ENCODE measurements around the gene GFPT1.
"Not testable (repeated sequence)": the region's sequence is repeated elsewhere in the genome, so short reads cannot be mapped to it uniquely, and the experiment has no call there.

Gene GFPT1

DNA sequence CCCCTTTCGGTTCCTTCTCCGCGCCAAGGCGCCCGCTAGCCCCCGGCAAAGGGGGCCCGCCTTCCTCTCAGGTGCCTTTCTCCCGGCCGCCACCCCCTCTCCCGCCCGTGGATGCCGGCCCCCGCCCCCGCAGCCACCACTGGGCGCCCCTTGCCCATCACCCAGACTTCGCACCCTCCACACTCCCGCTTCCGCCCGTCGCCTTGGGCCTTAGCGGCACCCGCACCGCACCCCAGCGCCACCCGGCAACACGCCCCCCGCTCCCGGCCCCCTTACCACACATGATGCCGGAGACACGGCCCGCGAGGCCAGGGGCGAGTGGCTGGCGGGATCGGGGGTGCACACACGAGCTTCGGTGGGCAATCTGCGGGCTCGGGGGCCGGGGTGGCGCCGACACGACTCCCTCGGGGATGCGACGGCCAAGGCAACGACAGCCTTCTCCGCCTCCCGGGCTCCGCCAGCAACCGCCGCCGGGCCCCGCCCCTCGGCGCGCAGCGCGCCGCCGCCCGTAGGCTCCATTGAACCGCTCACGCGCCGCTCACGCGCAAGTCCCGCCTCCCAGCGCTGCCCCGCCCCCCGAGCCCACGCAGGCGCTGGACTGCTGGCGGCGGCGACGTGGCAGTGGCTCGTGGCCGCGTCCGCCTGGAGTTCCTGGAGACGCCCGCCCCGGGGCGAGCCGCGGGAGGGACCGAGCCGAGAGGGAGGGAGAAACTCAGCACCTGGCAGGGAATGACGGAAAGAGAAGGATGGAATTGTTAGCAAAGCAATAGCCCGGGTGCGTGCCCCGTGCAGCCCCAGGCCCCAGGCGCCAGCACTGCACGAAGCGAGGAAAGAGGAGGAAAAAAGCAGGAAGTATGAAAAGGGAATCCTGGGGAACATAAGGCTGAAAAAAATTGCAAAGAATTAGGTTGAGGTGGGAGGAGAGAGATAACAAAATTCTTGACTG, at the start of gene GFPT1:
Gene GFPT1, minus strand, starts transcription at position 439 of the 946 bp plus-strand sequence. Its CDS starts 156 bp downstream, at position 283.
- peak; percentile 46 for DNase-seq

DNA sequence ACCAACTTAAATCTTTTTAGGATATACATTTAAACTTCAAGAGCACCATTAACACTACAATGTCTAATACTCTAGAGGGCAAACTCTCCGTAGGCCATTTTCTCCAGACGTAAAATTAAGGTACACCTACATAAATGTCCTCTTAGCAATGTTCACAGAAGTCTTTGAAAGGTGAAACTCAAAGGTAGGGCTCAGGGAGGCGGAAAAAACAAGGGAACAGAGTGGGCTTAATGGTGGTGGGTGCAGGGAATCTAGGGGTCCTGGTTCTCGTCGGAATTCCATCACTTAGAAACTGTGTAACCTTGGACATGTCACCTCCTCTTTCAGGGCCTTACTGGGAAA, 49.5 kb upstream of the GFPT1 start:
- DNase-seq: no peak

DNA sequence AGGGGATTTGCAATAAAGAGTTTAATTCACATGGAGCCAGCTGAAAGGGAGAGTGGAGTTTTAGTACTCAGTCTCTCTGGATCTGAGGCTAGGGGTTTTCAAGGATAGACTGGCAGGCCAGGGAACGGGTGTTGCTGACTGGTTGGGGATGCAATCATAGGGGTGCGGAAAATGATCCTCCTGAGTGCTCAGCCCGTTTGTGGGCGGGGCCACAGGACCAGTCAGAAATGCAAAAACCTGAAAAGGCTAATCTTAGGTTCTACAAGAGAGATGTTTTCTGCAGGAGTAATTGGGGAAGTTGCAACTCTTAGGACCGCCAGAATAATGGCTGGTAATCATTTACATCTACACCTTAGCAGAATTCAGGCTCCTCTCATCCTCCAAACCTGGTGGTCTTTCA, 47.7 kb upstream of the GFPT1 start:
- DNase-seq: no peak

DNA sequence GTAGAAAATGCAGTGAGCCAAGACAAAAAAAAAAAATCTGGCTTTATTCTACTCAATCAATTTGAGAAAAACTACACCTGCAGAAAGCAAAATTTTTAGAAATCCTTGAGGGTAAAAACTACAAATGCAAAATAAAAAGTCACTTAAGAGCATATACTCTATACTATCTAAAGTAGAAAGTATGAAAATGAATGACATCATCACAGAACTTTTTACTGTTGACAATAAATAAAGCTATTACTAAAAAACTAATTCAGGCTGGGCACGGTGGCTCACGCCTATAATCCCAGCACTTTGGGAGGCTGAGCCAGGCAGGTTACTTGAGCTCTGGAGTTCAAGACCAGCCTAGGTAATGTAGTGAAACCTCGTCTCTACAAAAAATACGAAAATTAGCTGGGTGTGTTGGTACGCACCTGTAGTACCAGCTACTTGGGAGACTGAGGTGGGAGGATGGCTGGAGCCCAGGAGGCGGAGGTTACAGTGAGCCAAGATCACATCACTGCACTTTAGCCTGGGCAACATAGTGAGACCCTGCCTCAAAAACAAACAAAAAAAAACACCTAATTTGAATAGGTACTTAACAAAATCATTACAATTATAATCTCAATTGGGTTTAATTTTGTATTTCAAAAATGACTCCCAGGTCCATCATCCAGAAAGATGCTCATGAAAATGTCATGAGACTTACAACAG, 42.6 kb upstream of the GFPT1 start:
- DNase-seq: no peak

DNA sequence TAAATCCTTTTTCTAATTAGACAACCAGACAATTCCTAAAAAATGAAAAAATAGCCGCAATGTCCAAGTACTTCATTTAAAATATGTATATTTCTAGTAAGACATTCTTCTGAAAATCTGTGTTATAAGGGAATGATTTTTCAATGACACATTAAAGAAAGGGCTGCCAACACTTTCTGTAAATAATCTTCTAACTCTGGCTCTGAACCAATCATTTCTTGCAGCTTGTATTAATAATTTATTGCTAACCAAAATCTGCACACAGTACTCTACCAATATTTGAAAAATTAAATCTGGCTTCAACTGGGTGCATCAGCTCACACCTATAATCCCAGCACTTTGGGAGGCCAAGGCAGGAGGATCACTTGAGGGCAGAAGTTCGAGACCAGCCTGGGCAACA, 42.0 kb upstream of the GFPT1 start:
- DNase-seq: no peak

DNA sequence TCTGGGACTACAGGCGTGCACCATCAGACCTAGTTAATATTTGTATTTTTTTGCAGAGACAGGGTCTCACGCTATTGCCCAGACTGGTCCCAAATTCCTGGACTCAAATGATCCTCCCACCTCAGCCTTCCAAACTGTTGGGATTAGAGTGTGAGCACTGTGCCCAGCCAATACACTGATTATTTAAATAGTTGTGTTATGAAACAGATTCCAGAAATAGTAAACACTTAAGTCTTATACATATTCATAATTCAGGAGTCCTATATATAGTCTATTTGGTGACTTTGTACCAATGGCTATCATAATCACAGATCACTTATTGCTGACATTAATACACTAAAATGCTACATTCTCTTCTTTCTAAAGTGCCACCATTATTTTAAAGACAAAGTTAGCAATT, 37.4 kb upstream of the GFPT1 start:
- no peak for DNase-seq

DNA sequence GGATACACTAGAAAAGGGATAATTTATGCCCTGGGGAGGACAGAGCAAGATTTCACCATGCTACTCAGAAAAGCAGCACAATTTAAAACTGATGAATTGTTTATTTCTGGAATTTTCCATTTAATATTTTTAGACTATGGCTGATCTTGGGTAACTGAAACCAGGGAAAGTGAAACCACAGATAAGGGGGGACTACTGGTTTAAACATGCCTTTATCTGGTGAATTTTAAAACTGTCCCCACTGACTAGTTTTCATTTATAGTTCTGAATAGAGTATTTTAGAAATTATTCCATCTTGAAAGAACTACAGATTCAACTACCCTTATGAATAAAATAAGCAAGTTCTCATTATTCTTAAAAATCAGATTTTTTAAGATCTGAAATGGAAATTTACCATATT, 35.2 kb upstream of the GFPT1 start:
- no peak for DNase-seq

DNA sequence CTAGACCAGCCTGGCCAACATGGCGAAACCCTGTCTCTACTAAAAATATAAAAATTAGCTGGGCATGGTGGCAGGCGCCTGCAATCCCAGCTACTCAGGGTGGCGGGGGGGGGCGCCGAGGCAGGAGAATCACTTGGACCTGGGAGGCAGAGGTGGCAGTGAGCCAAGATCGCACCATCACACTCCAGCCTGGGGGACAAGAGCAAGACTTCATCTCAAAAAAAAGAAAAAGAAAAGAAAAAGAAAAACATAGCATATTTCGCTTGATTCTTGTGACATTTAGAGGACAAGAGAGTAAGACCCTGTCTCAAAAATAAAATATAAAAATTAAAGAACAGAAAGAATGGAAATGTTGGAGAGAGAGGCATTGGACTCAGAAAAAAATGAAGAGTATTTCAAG, 32.1 kb upstream of the GFPT1 start:
- not testable (repeated sequence) for DNase-seq

DNA sequence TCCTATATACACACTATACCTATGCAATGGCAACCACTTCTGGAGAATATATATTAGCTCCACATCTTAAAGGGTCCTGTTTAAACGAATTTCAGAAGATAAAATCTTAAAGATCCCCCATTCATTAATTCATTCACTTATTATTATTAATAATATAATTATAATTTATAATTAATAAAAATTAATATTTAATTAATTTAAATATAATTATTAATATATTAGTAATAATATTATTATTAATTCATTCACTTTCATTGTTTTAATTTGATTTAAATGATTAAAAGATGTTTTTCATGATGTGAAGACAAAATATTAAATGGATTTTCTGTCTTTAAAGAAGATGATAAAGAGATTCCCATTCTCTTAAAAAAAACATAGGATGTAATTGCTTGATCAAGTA, 29.1 kb upstream of the GFPT1 start:
- no peak for DNase-seq

DNA sequence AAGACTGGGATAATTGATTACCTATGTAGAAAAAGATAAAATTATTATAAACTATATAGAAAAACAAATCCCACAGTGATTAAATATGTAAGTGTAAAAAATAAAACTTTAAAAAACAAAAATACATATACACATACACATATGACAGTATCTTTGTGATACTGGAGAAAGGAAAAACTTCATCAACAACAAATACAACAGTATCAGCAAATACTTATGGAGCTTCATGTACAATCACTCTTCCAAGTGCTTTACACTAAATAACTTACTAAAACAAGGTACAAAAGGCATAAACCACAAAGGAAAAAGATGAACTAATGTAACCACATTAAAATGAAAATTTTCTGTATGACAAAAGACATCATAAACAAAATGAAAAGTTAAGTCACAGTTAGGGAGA, 24.1 kb upstream of the GFPT1 start:
- DNase-seq: no peak

DNA sequence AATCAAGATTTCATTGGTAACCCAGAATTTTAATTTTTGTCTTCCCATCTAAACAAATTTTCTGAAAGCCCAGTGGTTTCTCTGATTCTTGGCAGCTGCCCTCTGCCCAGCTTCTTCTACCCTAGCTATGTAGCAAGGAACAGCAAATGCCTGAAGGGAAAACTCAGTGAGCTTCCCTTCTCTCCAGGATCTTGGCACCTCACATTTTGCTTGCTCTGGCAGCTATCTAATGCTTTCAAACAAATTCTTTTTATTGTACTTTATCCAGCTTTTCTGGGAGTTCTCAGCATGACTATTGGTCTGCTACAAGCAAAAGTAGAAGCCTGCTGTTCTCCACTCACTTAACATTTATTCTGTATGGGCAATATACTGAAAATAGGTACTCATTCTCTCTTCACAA, 18.3 kb upstream of the GFPT1 start:
- DNase-seq: no peak

DNA sequence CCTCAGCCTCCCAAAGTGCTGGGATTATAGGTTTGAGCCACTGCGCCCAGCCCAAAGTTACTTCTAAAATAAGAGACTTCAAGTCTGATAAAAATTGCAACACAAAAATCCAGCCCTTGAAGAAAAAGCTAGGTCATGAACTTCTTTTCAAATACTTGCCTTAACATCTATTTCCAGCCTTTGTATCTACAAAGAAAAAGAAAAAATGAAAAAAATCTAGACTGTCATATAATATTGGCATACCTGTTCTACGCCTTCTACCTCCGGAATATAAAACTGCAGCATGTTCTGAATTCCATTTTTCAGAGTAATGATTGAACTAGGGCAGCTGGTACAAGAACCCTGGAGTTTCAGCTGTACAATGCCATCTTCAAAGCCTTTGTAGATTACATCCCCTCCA, 13.1 kb upstream of the GFPT1 start:
- DNase-seq: no peak

DNA sequence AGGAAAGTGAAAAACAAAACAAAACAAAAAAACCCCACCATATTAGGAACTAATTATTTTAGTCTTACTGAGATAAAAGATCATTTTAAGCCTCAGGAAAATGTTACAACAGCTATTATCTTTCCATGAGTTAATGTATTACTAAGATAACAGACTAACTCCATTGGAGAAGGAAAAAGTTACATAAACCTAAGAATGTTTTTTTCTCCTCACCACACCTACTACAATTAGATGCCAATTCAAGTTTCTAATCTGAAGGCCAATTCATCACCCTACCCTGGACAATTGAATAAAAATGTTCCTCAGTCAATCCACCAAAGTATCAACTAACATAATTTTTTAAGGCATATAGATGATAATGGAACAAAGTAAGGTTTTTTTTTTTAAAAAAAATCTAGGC, 10.2 kb upstream of the GFPT1 start:
- no peak for DNase-seq

DNA sequence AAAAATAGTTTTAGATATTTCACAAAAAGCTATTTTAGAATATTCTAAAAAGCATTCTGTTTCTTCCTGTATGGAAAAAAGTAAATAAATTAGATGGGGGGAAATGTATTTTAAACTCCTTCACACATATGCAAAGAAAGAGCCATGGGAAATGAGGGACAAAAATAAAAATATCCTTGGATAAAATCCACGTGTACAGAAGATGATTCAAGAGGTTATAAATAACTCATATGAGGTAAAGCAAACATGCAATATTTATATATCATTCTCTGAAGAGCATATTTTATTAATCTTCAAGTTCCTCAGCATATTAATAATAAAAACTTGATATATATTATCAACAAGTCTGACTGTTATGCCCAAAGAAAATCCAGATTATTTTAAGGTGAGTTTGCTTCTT, 8.8 kb upstream of the GFPT1 start:
- DNase-seq: no peak

DNA sequence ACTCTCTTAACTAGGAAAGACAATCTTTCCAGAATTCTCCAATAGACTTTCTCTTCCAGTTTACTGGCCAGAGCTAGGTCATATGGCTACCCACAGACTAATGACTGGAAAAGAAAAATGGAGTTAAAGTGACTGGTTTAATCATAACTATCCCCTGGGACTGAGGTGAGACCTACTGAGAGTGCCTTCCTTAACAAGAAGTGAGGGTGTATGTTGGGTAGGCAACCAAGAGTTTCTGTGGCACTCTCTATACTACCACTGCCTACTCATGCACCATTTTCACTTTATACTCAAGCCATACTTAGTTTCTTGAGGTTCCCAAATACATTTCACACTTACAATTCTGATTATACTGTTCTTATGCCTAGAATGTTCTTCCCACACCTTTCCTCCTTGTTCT, 6.9 kb upstream of the GFPT1 start:
- no peak for DNase-seq

DNA sequence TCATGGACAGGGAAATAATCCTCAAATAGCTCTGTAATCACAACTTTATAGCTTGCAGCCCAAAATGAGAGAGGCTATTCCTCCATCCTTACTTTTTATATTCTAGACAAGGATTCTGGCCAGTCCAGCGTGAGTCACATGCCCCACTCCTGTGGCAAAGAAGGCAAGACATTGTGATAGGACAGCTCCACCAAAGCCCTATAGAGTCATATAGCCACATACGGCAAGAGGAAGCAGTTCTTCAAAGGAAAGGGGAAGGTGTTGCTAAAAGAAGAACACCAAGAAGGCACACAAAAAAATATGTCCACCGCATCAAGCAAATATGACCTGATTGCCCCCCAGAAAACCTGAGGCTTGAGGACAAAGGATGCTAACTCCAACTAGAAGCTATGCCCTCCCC, 3.4 kb upstream of the GFPT1 start:
- DNase-seq: no peak

DNA sequence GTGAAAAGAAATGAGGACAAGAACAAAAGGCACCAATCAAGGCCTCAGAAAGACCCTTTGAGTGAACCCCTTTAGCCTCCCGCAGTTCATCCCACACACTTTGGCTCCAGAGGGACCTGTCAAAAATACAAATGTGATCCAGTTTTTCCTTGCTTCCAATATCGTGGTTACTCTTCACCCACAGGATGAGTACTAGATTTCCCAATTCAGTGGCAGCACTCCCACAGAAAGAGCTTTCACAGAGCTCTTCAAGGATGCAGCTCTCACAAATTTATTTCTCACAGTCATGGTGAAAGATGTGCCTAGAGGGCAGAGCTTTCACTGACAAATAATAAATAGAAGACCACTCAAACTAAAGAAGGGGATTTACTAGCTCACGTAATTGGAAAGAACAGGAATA, 3.0 kb upstream of the GFPT1 start:
- DNase-seq: no peak

DNA sequence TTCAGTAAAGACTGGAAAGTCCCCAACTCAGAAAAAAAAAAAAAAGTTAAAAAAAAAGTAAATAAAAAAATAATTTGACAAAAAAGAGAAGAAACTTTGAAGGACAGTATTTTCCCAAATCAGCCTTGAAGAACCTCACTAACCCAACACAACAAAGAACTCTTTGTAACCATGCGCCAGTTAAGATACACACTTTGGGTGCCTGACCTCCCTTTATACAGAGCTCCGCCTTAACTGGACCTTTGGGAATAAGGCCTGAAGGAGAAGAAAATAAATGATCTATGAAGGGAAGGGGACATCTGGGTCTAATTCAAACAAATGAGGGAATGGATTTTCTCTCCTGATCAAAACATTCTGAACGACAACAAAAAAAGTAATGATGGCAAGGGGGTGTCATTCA, 2.2 kb upstream of the GFPT1 start:
- no peak for DNase-seq

DNA sequence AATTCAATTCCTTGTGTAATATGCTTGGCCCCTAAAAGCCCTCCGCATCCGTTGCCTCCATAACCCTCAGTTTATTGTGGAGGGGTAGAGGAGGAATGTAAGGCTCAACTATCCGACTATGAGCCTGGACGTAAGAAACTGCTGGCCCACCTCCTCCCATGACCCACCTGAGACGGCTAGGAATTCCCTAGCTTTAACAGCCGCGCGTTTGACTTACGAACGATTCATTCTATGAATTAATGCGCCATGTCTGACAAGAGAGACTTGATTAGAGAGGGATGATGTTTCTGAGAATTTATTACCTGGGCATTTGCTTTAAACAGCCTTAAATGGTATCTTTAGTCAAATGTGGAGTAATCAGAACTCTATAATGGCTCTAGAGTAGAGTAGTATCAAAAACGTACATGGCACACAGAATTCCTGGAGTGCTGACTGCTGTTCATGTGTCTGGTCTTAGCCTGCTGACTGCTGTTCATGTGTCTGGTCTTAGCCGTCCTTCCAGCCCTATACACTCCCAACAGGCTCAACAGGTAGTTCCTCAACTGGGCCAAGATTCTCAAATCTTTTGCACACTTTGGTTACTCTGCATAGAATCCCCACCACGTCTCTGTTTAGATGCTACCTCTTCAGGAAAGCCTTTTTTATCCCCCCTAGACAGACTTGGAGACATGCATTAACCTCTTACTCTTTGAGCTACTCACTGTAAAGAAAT, 899 bp upstream of the GFPT1 start:
- DNase-seq: no peak

DNA sequence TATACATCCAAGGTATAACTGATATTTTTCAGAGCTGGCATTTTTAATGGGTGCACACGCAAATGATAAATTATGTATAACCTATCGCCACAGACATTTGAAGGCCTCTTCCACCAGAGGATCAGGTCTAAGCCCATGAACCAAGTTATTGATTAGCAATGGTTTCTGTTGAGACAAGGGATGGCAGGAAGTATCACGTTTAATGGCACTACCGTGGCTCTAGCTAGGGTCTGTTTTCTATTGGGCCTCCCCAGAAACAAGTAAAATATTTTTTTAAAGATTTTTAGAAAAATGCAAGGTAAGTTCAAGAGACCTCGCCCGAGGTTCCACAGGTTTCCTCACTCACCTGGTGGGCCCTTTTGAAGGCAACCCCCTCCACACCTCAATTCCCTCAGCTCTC, 667 bp downstream of the GFPT1 start:
- no peak for DNase-seq

DNA sequence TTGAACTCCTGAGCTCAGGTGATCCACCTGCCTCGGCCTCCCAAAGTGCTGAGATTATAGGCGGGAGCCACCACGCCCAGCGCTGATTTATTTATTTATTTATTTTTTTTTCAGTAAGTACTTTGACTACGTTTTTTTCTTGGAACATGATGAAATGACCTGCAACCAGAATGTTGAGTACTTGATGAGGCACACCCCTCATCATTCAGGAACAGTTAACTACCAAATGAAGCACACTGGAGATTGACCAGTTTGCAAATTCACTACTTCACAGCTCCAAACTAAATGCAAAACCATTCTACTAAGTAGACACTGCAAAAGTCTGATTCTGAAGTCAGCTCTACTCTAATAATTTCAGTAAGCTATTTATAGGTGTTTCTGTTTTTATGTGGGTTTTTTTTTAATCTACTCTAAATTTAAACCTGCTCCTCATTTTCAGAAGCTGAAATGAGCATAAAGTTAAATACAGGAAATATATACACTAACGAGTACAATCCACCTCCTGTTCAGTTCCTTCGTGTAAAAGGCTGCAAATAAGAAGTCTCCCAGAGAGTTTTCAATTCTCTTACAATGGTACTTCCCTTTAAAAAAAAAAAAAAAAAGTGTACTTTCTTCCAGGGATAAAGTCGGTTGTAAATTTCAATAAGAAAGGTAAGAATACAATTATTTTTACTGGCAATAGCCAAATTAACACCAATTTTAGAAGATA, 1.4 kb downstream of the GFPT1 start:
- no peak for DNase-seq

DNA sequence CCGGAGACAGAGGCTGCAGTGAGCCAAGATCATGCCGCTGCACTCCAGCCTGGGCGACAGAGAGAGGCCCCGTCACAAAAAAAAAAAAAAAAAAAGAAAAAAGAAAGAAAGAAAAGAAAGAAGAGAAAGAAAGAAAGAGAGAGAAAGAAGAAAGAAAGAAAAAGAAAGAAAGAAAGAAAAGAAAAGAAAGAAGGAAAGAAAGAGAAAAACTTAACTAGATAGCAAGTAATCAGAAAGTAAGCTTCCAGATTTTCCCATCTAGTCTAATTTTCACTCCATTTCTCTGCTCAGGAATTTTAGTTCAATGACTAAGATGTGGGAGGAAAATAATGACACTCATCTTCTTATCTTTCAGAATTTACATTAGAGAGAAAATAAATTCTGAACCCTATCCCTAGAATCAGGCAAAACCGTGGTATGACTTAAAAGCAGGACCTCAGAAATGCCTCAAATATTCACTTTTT, 2.4 kb downstream of the GFPT1 start:
- no peak for DNase-seq

DNA sequence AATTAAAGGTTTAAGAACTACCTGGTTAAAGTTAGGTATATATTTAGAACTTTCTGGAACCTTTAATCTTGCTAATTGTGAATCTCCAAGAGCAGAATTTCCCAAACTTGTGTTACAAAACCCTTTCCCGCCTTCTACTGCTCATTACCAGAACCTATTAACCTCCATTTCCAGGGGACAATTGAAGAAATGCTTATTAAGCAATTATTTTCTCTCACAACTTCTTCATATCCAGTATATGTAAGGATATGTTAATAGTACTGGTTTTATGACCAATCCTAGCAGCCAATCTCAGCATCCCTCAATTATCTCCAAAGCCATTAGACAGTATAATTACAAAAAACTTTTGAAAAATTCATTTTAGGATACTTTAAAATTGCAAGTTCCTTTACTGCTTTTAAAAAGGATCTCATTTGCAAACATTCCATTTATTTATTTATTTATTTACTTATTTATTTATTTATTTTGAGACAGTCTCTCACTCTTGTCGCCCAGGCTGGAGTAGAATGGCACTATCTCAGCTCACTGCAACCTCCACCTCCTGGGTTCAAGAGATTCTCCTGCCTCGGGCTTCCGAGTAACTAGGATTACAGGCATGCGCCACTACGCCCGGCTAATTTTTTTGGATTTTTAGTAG, 3.7 kb downstream of the GFPT1 start:
- DNase-seq: no peak
